Mesenchymal stem cell (in vitro differentiated cells and primary cell): ENCODE results near the gene ECEL1.

Experiments used
- DNase-seq: peaks from one replicate; pipeline ENCODE4 v3.0.0-alpha.2; 2013
- H2AFZ ChIP-seq: one replicate; pipeline ENCODE4 v1.6.1; 2013; ENCODE audit warnings: low read depth, mild to moderate bottlenecking, control low read depth, inconsistent platforms, low read length, moderate library complexity
- H2AK5ac ChIP-seq: 2 replicates; pipeline ENCODE4 v1.6.1; 2013; ENCODE audit warnings: low read length, moderate library complexity, mild to moderate bottlenecking, inconsistent platforms; ENCODE audit not compliant: severe bottlenecking
- H2BK120ac ChIP-seq: one replicate; pipeline ENCODE4 v1.6.1; 2013; ENCODE audit warnings: low read depth, mild to moderate bottlenecking, inconsistent platforms, low read length, moderate library complexity
- H2BK12ac ChIP-seq, 2 experiments: one replicate each; pipeline ENCODE4 v1.6.1; 2013; ENCODE audit warnings: inconsistent platforms in 2 of 2, low read length in 2 of 2, mild to moderate bottlenecking in 2 of 2, moderate library complexity in 2 of 2, control low read depth in 1 of 2
- H2BK15ac ChIP-seq: one replicate; pipeline ENCODE4 v1.6.1; 2013; ENCODE audit warnings: mild to moderate bottlenecking, low read depth, inconsistent platforms; ENCODE audit not compliant: poor library complexity, severe bottlenecking
- H2BK5ac ChIP-seq: 2 replicates; pipeline ENCODE4 v1.6.1; 2013; ENCODE audit warnings: low read depth, mild to moderate bottlenecking, low read length, control low read depth, inconsistent platforms; ENCODE audit not compliant: poor library complexity, severe bottlenecking
- H3K14ac ChIP-seq, 2 experiments: one replicate each; pipeline ENCODE4 v1.6.1; 2013; ENCODE audit warnings: inconsistent platforms in 2 of 2, low read length in 2 of 2, control low read depth in 1 of 2, mild to moderate bottlenecking in 1 of 2, moderate library complexity in 1 of 2
- H3K18ac ChIP-seq, 2 experiments: one replicate each; pipeline ENCODE4 v1.6.1; 2013; ENCODE audit warnings: inconsistent platforms in 2 of 2, low read length in 2 of 2, control low read depth in 1 of 2, low read depth in 1 of 2, mild to moderate bottlenecking in 1 of 2
- H3K23ac ChIP-seq, 2 experiments: one replicate each; pipeline ENCODE4 v1.6.1; 2013; ENCODE audit warnings: inconsistent platforms in 2 of 2, low read length in 2 of 2, mild to moderate bottlenecking in 2 of 2, moderate library complexity in 2 of 2, control low read depth in 1 of 2
- H3K27ac ChIP-seq: 2 replicates; pipeline ENCODE4 v1.5.1; 2013; ENCODE audit warnings: mild to moderate bottlenecking, moderate library complexity, low read length, control low read depth, inconsistent platforms; ENCODE audit not compliant: poor library complexity, severe bottlenecking
- H3K27me3 ChIP-seq, 2 experiments: 2 replicates each; pipeline versions ENCODE4 v1.6.1 to v1.7.0; 2013; ENCODE audit warnings: low read length in 2 of 2, mild to moderate bottlenecking in 2 of 2, moderate library complexity in 2 of 2, control low read depth in 1 of 2, inconsistent platforms in 1 of 2; ENCODE audit not compliant: control insufficient read depth in 1 of 2, insufficient read depth in 1 of 2
- H3K36me3 ChIP-seq, 2 experiments: 2 replicates each; pipeline versions ENCODE4 v1.6.1 to v1.7.0; 2013; ENCODE audit warnings: low read length in 2 of 2, control low read depth in 1 of 2, inconsistent platforms in 1 of 2, low read depth in 1 of 2, mild to moderate bottlenecking in 1 of 2; ENCODE audit not compliant: insufficient read depth in 2 of 2, control insufficient read depth in 1 of 2
- H3K4ac ChIP-seq, 2 experiments: one replicate each; pipeline ENCODE4 v1.6.1; 2013; ENCODE audit warnings: inconsistent platforms in 2 of 2, low read length in 2 of 2, mild to moderate bottlenecking in 2 of 2, moderate library complexity in 2 of 2, control low read depth in 1 of 2, low read depth in 1 of 2
- H3K4me1 ChIP-seq: 2 replicates; pipeline ENCODE4 v1.6.1; 2013; ENCODE audit warnings: low read depth, low read length, control low read depth; ENCODE audit not compliant: control insufficient read depth, insufficient read depth
- H3K4me2 ChIP-seq: 2 replicates; pipeline ENCODE4 v1.6.1; 2013; ENCODE audit warnings: low read length, mild to moderate bottlenecking, inconsistent platforms; ENCODE audit not compliant: poor library complexity, severe bottlenecking
- H3K4me3 ChIP-seq, 2 experiments: 2 replicates each; pipeline versions ENCODE4 v1.5.1 to v1.7.0; 2013; ENCODE audit warnings: low read length in 2 of 2, mild to moderate bottlenecking in 2 of 2, control low read depth in 1 of 2, low read depth in 1 of 2; ENCODE audit not compliant: insufficient read depth in 1 of 2
- H3K79me1 ChIP-seq: replicated peaks from 2 replicates; pipeline ENCODE4 v1.6.1; 2013; ENCODE audit warnings: mild to moderate bottlenecking, control low read depth, low read length, inconsistent platforms; ENCODE audit not compliant: poor library complexity, severe bottlenecking
- H3K9ac ChIP-seq: 2 replicates; pipeline ENCODE4 v1.7.0; 2013; ENCODE audit warnings: mild to moderate bottlenecking, low read length, moderate library complexity
- H3K9me3 ChIP-seq: 2 replicates; pipeline ENCODE4 v1.7.0; 2013; ENCODE audit warnings: mild to moderate bottlenecking, low read length; ENCODE audit not compliant: control insufficient read depth
- H4K8ac ChIP-seq: one replicate; pipeline ENCODE4 v1.6.1; 2013; ENCODE audit warnings: inconsistent platforms, mild to moderate bottlenecking, low read length, moderate library complexity
- H4K91ac ChIP-seq: one replicate; pipeline ENCODE4 v1.6.1; 2013; ENCODE audit warnings: mild to moderate bottlenecking, low read length, inconsistent platforms
- WGBS: methylation state at CpG from one replicate; pipeline ENCODE4 v1.1.7; 2013; ENCODE audit warnings: mixed read lengths; 5-methylcytosine and 5-hydroxymethylcytosine counted together

The ECEL1 gene

GRCh38 chr2:232460171-232460570 lies 27.5 kb downstream of the ECEL1 start:
- Histone ChIP-seq H3K4me3 (no peak overlapping the region), H3K23ac (no peak overlapping the region), H2BK12ac (no peak overlapping the region), H4K8ac (no peak overlapping the region), H3K4me2 (no peak overlapping the region), H3K4me1 (peaks cover 11% of the 10 kb centered on the region), H2BK120ac (no peak overlapping the region), H3K9me3 (no peaks in the 10 kb centered on the region), H3K18ac (no peak overlapping the region), H2AK5ac (no peak overlapping the region), H2BK15ac (no peak overlapping the region), H2BK5ac (no peak overlapping the region), H3K4ac (no peak overlapping the region), H3K14ac (no peak overlapping the region), H3K36me3 (no peaks in the 10 kb centered on the region), H3K79me1 (no peaks in the 10 kb centered on the region), H3K27me3 (peaks cover 48 to 81% of the 10 kb centered on the region in 2 experiments), H3K27ac (no peak overlapping the region), H4K91ac (no peak overlapping the region), H3K9ac (no peak overlapping the region), H2AFZ (no peak overlapping the region)
- WGBS = 17% methylated on average over 1 of the region's 2 CpGs
- DNase-seq = no peak

DNA sequence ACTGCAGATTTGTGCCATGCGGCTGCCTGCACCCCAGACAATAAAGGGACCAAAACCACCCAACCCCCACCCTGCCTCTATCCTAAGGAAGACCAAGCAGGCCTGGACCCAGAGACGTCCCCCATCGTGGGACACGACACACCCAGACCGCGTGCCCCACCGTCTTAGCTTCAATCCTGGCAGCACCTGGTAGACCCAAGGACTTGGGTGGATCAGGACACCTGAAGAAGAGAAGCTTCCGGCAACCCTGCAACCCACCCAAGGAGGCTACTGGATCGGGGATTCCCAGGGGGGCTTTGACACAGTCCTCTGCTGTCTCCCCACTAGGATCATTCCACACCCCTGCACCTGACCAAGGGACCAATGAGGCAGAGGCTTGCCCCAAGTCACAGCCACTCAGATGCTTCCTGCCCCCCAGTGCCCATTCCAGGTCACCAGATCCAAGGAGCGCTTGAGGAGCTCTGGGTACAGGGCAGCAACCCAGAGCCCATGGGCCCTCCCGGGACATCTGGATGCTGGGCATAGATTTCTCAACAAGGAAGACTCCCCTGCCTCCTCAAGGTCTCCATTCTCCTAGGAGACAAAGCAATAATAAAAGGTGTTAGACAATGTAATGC lies 28.1 kb downstream of the ECEL1 start:
- no peak overlapping the region for H4K8ac ChIP-seq
- H3K4ac ChIP-seq = no peak overlapping the region
- H3K9ac ChIP-seq = no peak overlapping the region
- H2AFZ ChIP-seq = no peak overlapping the region
- H3K4me1 ChIP-seq = peaks cover 11% of the 10 kb centered on the region
- H2BK5ac ChIP-seq = no peak overlapping the region
- peaks cover 53 to 81% of the 10 kb centered on the region in 2 experiments for H3K27me3 ChIP-seq
- WGBS = 85% methylated on average over 11 of the region's 11 CpGs
- no peak overlapping the region for H4K91ac ChIP-seq
- no peaks in the 10 kb centered on the region for H3K79me1 ChIP-seq
- H2AK5ac ChIP-seq = no peak overlapping the region
- no peaks in the 10 kb centered on the region for H3K36me3 ChIP-seq
- no peak overlapping the region for H2BK12ac ChIP-seq
- no peak overlapping the region for H3K14ac ChIP-seq
- no peak overlapping the region for H3K23ac ChIP-seq
- no peak overlapping the region for H2BK120ac ChIP-seq
- H3K9me3 ChIP-seq = no peaks in the 10 kb centered on the region
- no peak for DNase-seq
- no peak overlapping the region for H3K18ac ChIP-seq
- H3K4me3 ChIP-seq = no peak overlapping the region
- H2BK15ac ChIP-seq = no peak overlapping the region
- no peak overlapping the region for H3K27ac ChIP-seq
- H3K4me2 ChIP-seq = no peak overlapping the region

- no peaks in the 10 kb centered on the region for H3K9me3 ChIP-seq
- H3K79me1 ChIP-seq = no peaks in the 10 kb centered on the region
- 92% methylated on average over 56 of the region's 56 CpGs for WGBS
Measured at GRCh38 chr2:232458661-232459418, 28.8 kb downstream of the ECEL1 start.

GRCh38 chr2:232458051-232458660 lies 29.5 kb downstream of the ECEL1 start:
- Histone ChIP-seq H3K4ac (no peak overlapping the region), H2BK5ac (no peak overlapping the region), H2BK120ac (no peak overlapping the region), H3K4me2 (no peak overlapping the region), H3K14ac (no peak overlapping the region), H3K23ac (no peak overlapping the region), H3K79me1 (no peaks in the 10 kb centered on the region), H3K18ac (no peak overlapping the region), H2AFZ (no peak overlapping the region), H3K9me3 (no peaks in the 10 kb centered on the region), H2AK5ac (no peak overlapping the region), H2BK12ac (no peak overlapping the region), H3K9ac (no peak overlapping the region), H2BK15ac (no peak overlapping the region), H3K27ac (no peak overlapping the region), H3K4me3 (no peak overlapping the region), H3K36me3 (no peaks in the 10 kb centered on the region), H4K91ac (no peak overlapping the region), H3K4me1 (peaks cover 11% of the 10 kb centered on the region), H4K8ac (no peak overlapping the region), H3K27me3 (peaks cover 48 to 78% of the 10 kb centered on the region in 2 experiments)
- DNase-seq = no peak
- 94% methylated on average over 25 of the region's 25 CpGs for WGBS

More at GRCh38 chr2:232458661-232459418, 28.8 kb downstream of the ECEL1 start:
- Histone ChIP-seq H2BK120ac (no peak overlapping the region), H3K9ac (no peak overlapping the region), H3K36me3 (no peaks in the 10 kb centered on the region), H2BK12ac (no peak overlapping the region), H2BK5ac (no peak overlapping the region), H2BK15ac (no peak overlapping the region), H4K8ac (no peak overlapping the region), H3K14ac (no peak overlapping the region), H3K4me3 (no peak overlapping the region), H3K27me3 (peaks cover 49 to 78% of the 10 kb centered on the region in 2 experiments), H3K4ac (no peak overlapping the region), H3K18ac (no peak overlapping the region), H3K23ac (no peak overlapping the region), H3K4me2 (no peak overlapping the region), H4K91ac (no peak overlapping the region), H3K27ac (no peak overlapping the region), H2AK5ac (no peak overlapping the region), H3K4me1 (peaks cover 11% of the 10 kb centered on the region), H2AFZ (no peak overlapping the region)
- no peak for DNase-seq
